Chondrocyte (in vitro differentiated cells): ENCODE results near the gene VEGFB. TPM values are rescaled to one million over a fixed set of nuclear protein-coding genes. Genes with fewer than 3 reads are reported as not detected.

Source experiments
- DNase-seq: peaks from one replicate; pipeline ENCODE4 v3.0.0; 2021; ENCODE audit warnings: mixed read lengths, low spot score
- H3K27ac Mint-ChIP-seq: one replicate; pipeline ENCODE4 v1.8.0; 2021; ENCODE audit warnings: mild to moderate bottlenecking, moderate library complexity, mixed read lengths; ENCODE audit not compliant: unreplicated experiment
- H3K27me3 Mint-ChIP-seq: 2 replicates; pipeline ENCODE4 v1.8.0; 2021; ENCODE audit warnings: low read depth, mixed read lengths
- H3K36me3 Mint-ChIP-seq: 2 replicates; pipeline ENCODE4 v1.8.0; 2021; ENCODE audit warnings: low read depth, mixed read lengths
- H3K4me1 Mint-ChIP-seq: 2 replicates; pipeline ENCODE4 v1.8.0; 2021; ENCODE audit warnings: low read depth, mild to moderate bottlenecking, mixed read lengths
- H3K4me3 Mint-ChIP-seq: one replicate; pipeline ENCODE4 v1.8.0; 2021; ENCODE audit warnings: mild to moderate bottlenecking, moderate library complexity, mixed read lengths; ENCODE audit not compliant: unreplicated experiment
- H3K9me3 Mint-ChIP-seq: 2 replicates; pipeline ENCODE4 v1.8.0; 2021; ENCODE audit warnings: low read depth, mixed read lengths
- CTCF ChIP-seq: fragments of 200-600 bp; sonication (generic); IDR thresholded peaks from 2 replicates; pipeline ENCODE4 v1.5.0; 2021; ENCODE audit warnings: antibody characterized with exemption, mild to moderate bottlenecking, moderate library complexity
- total RNA-seq: library from RNA; stranded (reverse); gene quantifications from 3 replicates; pipeline ENCODE4 v1.2.1, GENCODE V29; 2021

VEGFB gene
- total RNA-seq, 1 donor from 2014 or later: 165 TPM

DNA sequence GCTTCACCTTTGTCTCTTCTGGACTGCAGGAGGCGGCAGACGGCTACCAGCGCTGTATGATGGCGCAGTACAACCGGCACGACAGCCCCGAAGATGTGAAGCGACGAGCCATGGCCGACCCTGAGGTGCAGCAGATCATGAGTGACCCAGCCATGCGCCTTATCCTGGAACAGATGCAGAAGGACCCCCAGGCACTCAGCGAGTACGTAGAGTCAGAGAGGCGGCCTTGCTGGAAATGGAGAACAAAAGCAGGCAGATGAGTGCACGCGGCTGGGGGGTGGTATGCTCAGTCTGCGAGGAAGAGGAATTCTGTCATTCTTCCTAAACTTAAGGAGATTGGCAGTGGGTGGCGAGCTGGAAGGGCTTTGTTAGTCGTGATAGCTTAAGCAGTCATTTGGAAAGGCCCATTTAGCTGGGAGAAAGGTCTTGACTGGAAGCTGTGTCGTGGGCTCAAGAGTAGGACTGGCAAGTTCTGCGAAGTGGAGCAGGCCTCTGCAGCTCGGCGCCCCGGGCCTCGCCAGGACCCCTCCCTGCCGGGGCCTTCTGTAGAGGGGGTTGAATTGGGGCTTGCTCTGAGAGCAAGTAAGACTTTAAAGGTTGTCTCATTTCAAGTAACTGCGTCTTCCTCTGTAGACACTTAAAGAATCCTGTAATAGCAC, 30.8 kb upstream of the VEGFB start:
- H3K36me3 Mint-ChIP-seq: peaks cover 36% of the 10 kb centered on the region
- H3K4me3 Mint-ChIP-seq: no peak overlapping the region
- H3K4me1 Mint-ChIP-seq: peaks cover 23% of the 10 kb centered on the region

GRCh38 chr11:64204080-64204440, 30.3 kb upstream of the VEGFB start:
- no peak for DNase-seq
- no peak overlapping the region for H3K4me3 Mint-ChIP-seq
- H3K27me3 Mint-ChIP-seq: no peaks in the 10 kb centered on the region
- TF ChIP-seq CTCF: no peak
- peaks cover 23% of the 10 kb centered on the region for H3K4me1 Mint-ChIP-seq
- peaks cover 35% of the 10 kb centered on the region for H3K36me3 Mint-ChIP-seq
- H3K9me3 Mint-ChIP-seq: no peaks in the 10 kb centered on the region
- H3K27ac Mint-ChIP-seq: peak overlapping the region; percentile 55

More for the DNA sequence above, 30.8 kb upstream of the VEGFB start:
- Mint-ChIP-seq H3K27ac (no peak overlapping the region), H3K27me3 (no peaks in the 10 kb centered on the region), H3K9me3 (no peaks in the 10 kb centered on the region)
- no peak for TF ChIP-seq CTCF
- DNase-seq: no peak

GRCh38 chr11:64204464-64204989, 29.9 kb upstream of the VEGFB start:
- H3K27ac Mint-ChIP-seq: peak overlapping the region; percentile 55
- TF ChIP-seq CTCF: peak; percentile 84
- H3K27me3 Mint-ChIP-seq: no peaks in the 10 kb centered on the region
- no peak for DNase-seq
- no peak overlapping the region for H3K4me3 Mint-ChIP-seq
- H3K36me3 Mint-ChIP-seq: peaks cover 35% of the 10 kb centered on the region
- H3K9me3 Mint-ChIP-seq: no peaks in the 10 kb centered on the region
- H3K4me1 Mint-ChIP-seq: peaks cover 23% of the 10 kb centered on the region

DNA sequence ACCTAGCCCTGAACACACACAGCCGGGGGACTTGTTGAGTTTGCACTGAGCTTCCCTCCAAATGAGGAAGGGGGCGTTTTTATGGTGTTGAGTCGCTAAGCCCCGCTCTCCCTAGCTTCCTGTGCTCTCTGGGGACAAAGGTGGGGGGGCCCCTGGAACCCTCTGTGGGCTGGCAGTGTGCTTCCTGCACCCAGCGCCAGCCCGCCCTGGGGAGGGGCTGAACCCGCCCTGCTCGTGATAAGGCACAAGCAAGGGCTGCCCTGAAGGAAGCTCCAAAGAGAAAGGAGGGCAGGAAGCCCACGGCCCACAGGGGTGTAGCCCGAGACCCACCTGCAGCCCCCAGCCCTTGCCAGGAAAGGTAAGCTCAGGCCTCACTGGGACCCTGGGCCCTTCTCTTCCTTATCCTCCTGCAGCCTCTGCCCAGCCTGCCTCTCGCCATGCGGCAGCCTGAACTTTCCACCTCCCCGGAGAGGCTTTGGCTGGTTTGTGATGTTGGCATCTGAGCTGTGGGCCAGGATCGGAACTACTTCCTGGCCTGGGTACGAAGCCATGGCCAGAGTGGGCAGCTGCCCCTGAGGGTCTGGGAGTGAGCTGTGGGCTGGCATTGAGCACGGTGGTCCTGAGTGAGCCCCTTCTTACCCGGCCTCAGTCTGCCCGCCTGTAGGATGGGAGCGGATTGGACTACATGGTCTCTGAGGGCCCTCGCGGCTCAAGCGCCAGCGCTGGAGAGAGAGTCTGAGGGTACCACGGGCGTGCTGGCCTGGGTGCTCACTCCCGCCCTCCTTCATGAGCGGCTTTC, 27.7 kb upstream of the VEGFB start, which contains the start of gene FERMT3:
Gene FERMT3, plus strand, starts transcription at position 265 of the 799 bp plus-strand sequence. CDS start 644 bp downstream, outside the sequence.
- DNase-seq: no peak
- no peak for TF ChIP-seq CTCF
- Mint-ChIP-seq H3K27me3 (no peaks in the 10 kb centered on the region), H3K27ac (peak within 1 kb of the TSS; percentile 84), H3K36me3 (peaks cover 26% of the 10 kb centered on the region), H3K4me3 (peak within 1 kb of the TSS; percentile 31), H3K9me3 (no peaks in the 10 kb centered on the region), H3K4me1 (peaks cover 21% of the 10 kb centered on the region)
